GM12872 (cell line): ENCODE results near the gene DCP1B.

Source experiments
- TF ChIP-seq, protein P1 (sequence below): IDR thresholded peaks from 3 replicates; pipeline ENCODE4 v1.5.1; 2011; ENCODE audit warnings: low read depth, mild to moderate bottlenecking, low read length, moderate library complexity; ENCODE audit not compliant: insufficient read depth

Gene DCP1B

DNA sequence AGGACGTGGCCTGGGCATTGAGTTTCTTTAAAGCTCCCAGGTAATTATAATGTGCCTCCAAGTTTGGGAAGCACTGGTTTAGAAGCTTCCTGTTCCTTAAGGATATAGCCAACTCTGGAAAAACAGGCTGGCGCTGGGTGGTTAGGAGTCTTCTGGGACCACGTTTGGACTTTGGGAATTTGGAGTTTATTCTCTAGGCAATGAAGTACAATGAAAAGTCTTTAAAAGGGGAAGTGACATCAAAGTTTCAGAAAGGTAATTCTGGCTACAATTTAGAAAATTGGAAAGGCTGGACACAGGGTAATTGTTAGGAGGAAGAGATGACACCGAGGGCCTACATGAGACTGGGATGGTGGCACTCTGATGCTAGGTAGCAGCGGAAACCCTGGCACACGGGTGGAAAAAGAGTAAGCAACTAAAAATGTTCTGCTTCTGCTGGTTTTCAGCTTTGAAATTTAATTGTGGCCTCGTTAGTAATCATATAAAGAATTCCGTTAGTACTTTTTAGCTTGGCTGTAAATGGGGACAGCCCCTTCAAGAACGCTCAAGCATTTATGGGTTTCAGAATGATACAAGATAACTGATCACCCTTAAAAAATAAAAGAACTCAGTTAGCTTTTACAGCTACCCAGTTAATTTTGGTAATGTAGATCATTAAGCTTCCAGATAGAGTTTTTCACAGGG lies 12.7 kb upstream of the DCP1B start:
- TF ChIP-seq, protein P1, sequence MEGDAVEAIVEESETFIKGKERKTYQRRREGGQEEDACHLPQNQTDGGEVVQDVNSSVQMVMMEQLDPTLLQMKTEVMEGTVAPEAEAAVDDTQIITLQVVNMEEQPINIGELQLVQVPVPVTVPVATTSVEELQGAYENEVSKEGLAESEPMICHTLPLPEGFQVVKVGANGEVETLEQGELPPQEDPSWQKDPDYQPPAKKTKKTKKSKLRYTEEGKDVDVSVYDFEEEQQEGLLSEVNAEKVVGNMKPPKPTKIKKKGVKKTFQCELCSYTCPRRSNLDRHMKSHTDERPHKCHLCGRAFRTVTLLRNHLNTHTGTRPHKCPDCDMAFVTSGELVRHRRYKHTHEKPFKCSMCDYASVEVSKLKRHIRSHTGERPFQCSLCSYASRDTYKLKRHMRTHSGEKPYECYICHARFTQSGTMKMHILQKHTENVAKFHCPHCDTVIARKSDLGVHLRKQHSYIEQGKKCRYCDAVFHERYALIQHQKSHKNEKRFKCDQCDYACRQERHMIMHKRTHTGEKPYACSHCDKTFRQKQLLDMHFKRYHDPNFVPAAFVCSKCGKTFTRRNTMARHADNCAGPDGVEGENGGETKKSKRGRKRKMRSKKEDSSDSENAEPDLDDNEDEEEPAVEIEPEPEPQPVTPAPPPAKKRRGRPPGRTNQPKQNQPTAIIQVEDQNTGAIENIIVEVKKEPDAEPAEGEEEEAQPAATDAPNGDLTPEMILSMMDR = no peak

GRCh38 chr12:2014231-2014630 lies 10.0 kb upstream of the DCP1B start:
- TF ChIP-seq, protein P1 = no peak

GRCh38 chr12:2013527-2014223 lies 9.4 kb upstream of the DCP1B start:
- TF ChIP-seq, protein P1 = no peak

GRCh38 chr12:2013086-2013485 lies 8.8 kb upstream of the DCP1B start:
- TF ChIP-seq, protein P1 = no peak

- TF ChIP-seq, protein P1 = no peak
Measured at GRCh38 chr12:2011643-2012607, 7.7 kb upstream of the DCP1B start.

DNA sequence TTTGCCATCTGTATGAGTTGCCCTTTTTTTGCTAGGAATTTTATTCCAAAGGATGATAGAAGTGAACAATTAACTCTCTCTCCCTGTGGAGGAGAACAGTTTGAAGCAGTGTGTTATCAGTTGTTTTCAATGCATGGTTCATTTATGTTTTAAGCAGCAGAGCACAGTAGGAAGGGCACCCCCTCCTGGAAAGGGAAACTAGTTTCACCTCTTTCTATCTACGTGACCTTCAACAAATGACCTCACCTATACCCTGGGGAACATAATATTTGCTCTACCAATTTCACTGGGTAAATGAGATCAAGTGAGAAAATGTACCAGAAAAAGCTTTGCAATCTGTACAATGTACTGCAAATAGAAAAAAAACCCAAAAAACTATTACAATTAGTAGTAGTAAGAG lies 5.4 kb upstream of the DCP1B start:
- TF ChIP-seq, protein P1 = peak; percentile 25; the same call in 1 of the 3 replicates

DNA sequence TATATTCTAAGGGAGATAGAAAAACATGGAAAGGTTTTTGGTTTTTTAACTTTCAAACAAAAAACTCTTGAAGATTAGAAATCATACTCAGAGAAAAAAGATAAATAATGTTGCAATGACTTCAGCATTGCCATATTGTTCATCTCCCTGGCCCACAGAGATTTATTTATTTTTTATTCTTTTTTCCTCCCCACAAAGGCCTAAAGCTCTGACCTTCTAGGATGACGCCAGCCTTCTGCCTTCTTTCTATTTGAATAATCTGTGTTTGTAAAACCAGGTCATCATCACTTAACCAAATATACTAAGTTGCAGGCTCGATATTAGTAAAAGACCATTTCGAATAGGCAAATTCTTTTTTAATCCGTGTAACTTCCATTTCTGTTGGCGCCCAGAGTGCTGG lies 4.4 kb upstream of the DCP1B start:
- TF ChIP-seq, protein P1 = no peak
